GM12878 (cell line): ENCODE data around the gene PHF23. TPM values are rescaled to one million over a fixed set of nuclear protein-coding genes. Genes with fewer than 3 reads are reported as not detected.

Experiments
- ATAC-seq: fragments of 200-7000 bp; cut with Tn5 transposase; 3 replicates; pipeline ENCODE4 v1.9.1; 2020; ENCODE audit warnings: mild to moderate bottlenecking, moderate library complexity
- BruUV-seq: library from RNA; stranded (reverse); fragments of 400-500 nt; replicated peaks from 2 replicates; lab custom pipeline; 2021; lab: Mats Ljungman, UMichigan
- CTCF ChIA-PET: fragments of 300-600 bp; sonication (Branson Sonifier 250); formaldehyde crosslinking; extraction: SDS; loops from one replicate; lab custom pipeline; 2021; ENCODE audit warnings: inconsistent platforms; lab: Yijun Ruan, JAX
- POLR2A ChIA-PET: fragments of 350-600 bp; formaldehyde crosslinking; extraction: SDS; loops from one replicate; lab custom pipeline; 2021; ENCODE audit warnings: inconsistent platforms; lab: Charles Lee
- RAD21 ChIA-PET: fragments of 300-600 bp; sonication (Branson Sonifier 250); formaldehyde crosslinking; loops from one replicate; lab custom pipeline; 2023; ENCODE audit warnings: antibody characterized with exemption; ENCODE audit not compliant: unreplicated experiment; lab: Charles Lee
- SMC1A ChIA-PET: fragments of 300-600 bp; sonication (Branson Sonifier 250); formaldehyde crosslinking; loops from one replicate; lab custom pipeline; 2023; ENCODE audit not compliant: unreplicated experiment, uncharacterized antibody; lab: Charles Lee
- DNase-seq: peaks from one replicate; pipeline ENCODE4 v3.0.0-alpha.2; 2011; ENCODE audit warnings: low read depth, low spot score
- FAIRE-seq: peaks from 3 replicates; lab custom pipeline; 2011; peaks lifted over from hg19 to GRCh38; lab: Jason Lieb, UNC
- H2AFZ ChIP-seq: 2 replicates; pipeline ENCODE4 v1.6.0; 2011; ENCODE audit warnings: low read depth, low read length, control low read depth; ENCODE audit not compliant: control insufficient read depth
- H3K27ac ChIP-seq: 2 replicates; pipeline ENCODE4 v1.5.1; 2011; ENCODE audit warnings: control low read depth; ENCODE audit not compliant: control insufficient read depth, insufficient read depth
- H3K27me3 ChIP-seq, 2 experiments: replicated peaks in 1 of 2; 2 replicates each; pipeline versions ENCODE4 v1.6.0 to v1.6.1; 2011; ENCODE audit warnings: low read length in 1 of 2; ENCODE audit not compliant: control insufficient read depth in 2 of 2, insufficient read depth in 2 of 2
- H3K36me3 ChIP-seq, 2 experiments: 2 replicates each; pipeline ENCODE4 v1.5.1; 2011; ENCODE audit warnings: low read length in 1 of 2; ENCODE audit not compliant: control insufficient read depth in 2 of 2, insufficient read depth in 2 of 2
- H3K4me1 ChIP-seq: 2 replicates; pipeline ENCODE4 v1.6.1; 2011; ENCODE audit warnings: mild to moderate bottlenecking, low read length, moderate library complexity, mixed read lengths; ENCODE audit not compliant: control insufficient read depth, insufficient read depth
- H3K4me2 ChIP-seq: 2 replicates; pipeline ENCODE4 v1.6.0; 2011; ENCODE audit warnings: control low read depth; ENCODE audit not compliant: control insufficient read depth, insufficient read depth
- H3K4me3 ChIP-seq: fragments of 200-600 bp; sonication (generic); 2 replicates; pipeline ENCODE4 v1.5.1; 2016
- H3K79me2 ChIP-seq: 2 replicates; pipeline ENCODE4 v1.6.0; 2011; ENCODE audit warnings: low read length; ENCODE audit not compliant: control insufficient read depth, insufficient read depth
- H3K9ac ChIP-seq: 2 replicates; pipeline ENCODE4 v1.8.0; 2011; ENCODE audit warnings: low read length, control low read depth, mixed read lengths; ENCODE audit not compliant: control insufficient read depth, insufficient read depth
- H3K9me3 ChIP-seq: replicated peaks from 3 replicates; pipeline ENCODE4 v1.5.1; 2011; ENCODE audit warnings: mild to moderate bottlenecking, low read length; ENCODE audit not compliant: control insufficient read depth, insufficient read depth
- H4K20me1 ChIP-seq: 2 replicates; pipeline ENCODE4 v1.6.0; 2011; ENCODE audit not compliant: control insufficient read depth, insufficient read depth
- BHLHE40 ChIP-seq, 2 experiments: fragments of 450-650 bp in 1 of 2; IDR thresholded peaks; 2 replicates each; pipeline ENCODE4 v1.6.1; 2011 to 2017; ENCODE audit warnings: low read depth in 2 of 2, borderline replicate concordance in 1 of 2, improper control_type of control experiment in 1 of 2, low read length in 1 of 2, mild to moderate bottlenecking in 1 of 2
- CEBPB ChIP-seq, 2 experiments: fragments of 150-350 bp in 1 of 2; IDR thresholded peaks; 2 replicates each; pipeline ENCODE4 v1.6.1; 2012 to 2014; ENCODE audit warnings: low read depth in 2 of 2, low read length in 2 of 2, borderline replicate concordance in 1 of 2, inconsistent platforms in 1 of 2
- DPF2 ChIP-seq: fragments of 450-650 bp; IDR thresholded peaks from 2 replicates; pipeline ENCODE4 v1.6.1; 2017; ENCODE audit warnings: mild to moderate bottlenecking
- IKZF2 ChIP-seq, 2 experiments: fragments of 450-650 bp; IDR thresholded peaks; 2 replicates each; pipeline ENCODE4 v1.6.1; 2017; ENCODE audit warnings: mild to moderate bottlenecking in 2 of 2, moderate library complexity in 2 of 2
- MXI1 ChIP-seq: fragments of 150-350 bp; IDR thresholded peaks from 2 replicates; pipeline ENCODE4 v1.6.1; 2011; ENCODE audit warnings: low read depth, mild to moderate bottlenecking, inconsistent platforms, low read length, improper control_type of control experiment
- MYC ChIP-seq: IDR thresholded peaks from 2 replicates; pipeline ENCODE4 v1.6.1; 2011; ENCODE audit warnings: mild to moderate bottlenecking, low read length, moderate library complexity, inconsistent platforms; ENCODE audit not compliant: insufficient read depth, insufficient replicate concordance, insufficient read length, severe bottlenecking
- NFYB ChIP-seq: IDR thresholded peaks from 2 replicates; pipeline ENCODE4 v1.6.1; 2011; ENCODE audit warnings: low read depth, mild to moderate bottlenecking, low read length, improper control_type of control experiment, moderate library complexity; ENCODE audit not compliant: insufficient read depth
- PKNOX1 ChIP-seq: fragments of 450-650 bp; IDR thresholded peaks from 2 replicates; pipeline ENCODE4 v1.6.1; 2016; ENCODE audit warnings: mild to moderate bottlenecking
- POLR2A ChIP-seq: IDR thresholded peaks from 2 replicates; pipeline ENCODE4 v1.6.1; 2011; ENCODE audit warnings: low read depth, mild to moderate bottlenecking, low read length
- POLR2AphosphoS2 ChIP-seq: IDR thresholded peaks from 2 replicates; pipeline ENCODE4 v1.6.1; 2011; ENCODE audit warnings: low read depth, mild to moderate bottlenecking, low read length, improper control_type of control experiment, moderate library complexity
- SIN3A ChIP-seq: IDR thresholded peaks from 2 replicates; pipeline ENCODE4 v1.6.1; 2012; ENCODE audit warnings: low read depth, low read length, improper control_type of control experiment
- SP1 ChIP-seq: IDR thresholded peaks from one replicate; pipeline ENCODE4 v1.6.1; 2011; ENCODE audit warnings: low read depth, low read length
- STAT1 ChIP-seq: fragments of 450-650 bp; conservative IDR thresholded peaks from 2 replicates; pipeline ENCODE4 v1.6.1; 2014; ENCODE audit warnings: antibody characterized with exemption, mild to moderate bottlenecking
- ZBTB11 ChIP-seq: fragments of 450-650 bp; formaldehyde crosslinking; IDR thresholded peaks from 2 replicates; pipeline ENCODE4 v1.5.0; 2022; ENCODE audit warnings: mild to moderate bottlenecking, missing genetic modification characterization
- WGBS: methylation state at CpG from one replicate; pipeline ENCODE4 v1.1.6; 2016; ENCODE audit warnings: low lambda C conversion rate; ENCODE audit not compliant: insufficient replicate concordance, insufficient coverage; ENCODE audit errors: missing lambda C conversion rate; 5-methylcytosine and 5-hydroxymethylcytosine counted together
- in situ Hi-C: fragments of 300-500 bp; cut with MboI; formaldehyde crosslinking; loops from 9 replicates; pipeline ENCODE4 v1.14.3; 2018; ENCODE audit warnings: mixed read lengths
- intact Hi-C: fragments of 100-400 bp; cut with micrococcal nuclease; formaldehyde crosslinking; loops from one replicate; pipeline ENCODE4 v1.14.2; 2022; ENCODE audit not compliant: unreplicated experiment
- polyA plus RNA-seq, 11 experiments: library from polyadenylated mRNA; depleted of rRNA in 4 of 11; unstranded in 6 of 11; stranded (reverse) in 5 of 11; fragments of >200 nt; fragmentation: Nextera tagmentation in 4 of 11; fragmentation: Illumina TruSeq in 1 of 11; extraction: Ambion mirVana in 4 of 11; extraction: Trizol in 1 of 11; gene quantifications; 1 replicate in 1 of 11; 2 replicates in 10 of 11; pipeline versions ENCODE4 v1.2.1 to v1.2.3, GENCODE V29; 2011 to 2016; ENCODE audit warnings: inconsistent platforms in 2 of 11, missing spikeins in 2 of 11, low read depth in 1 of 11
- total RNA-seq, 4 experiments: library from RNA; depleted of rRNA in 3 of 4; stranded (reverse); fragments of >200 nt in 3 of 4; fragmentation: Illumina TruSeq in 1 of 4; extraction: Trizol in 1 of 4; gene quantifications; 2 replicates each; pipeline versions ENCODE4 v1.2.1 to v1.2.3, GENCODE V29; 2013 to 2021

PHF23 gene
- total and polyA plus RNA-seq, 10 of the 15 experiments (the other 5 are each of a cell fraction or from before 2014, with no cell fraction given) = 8.2 to 84.8 (median 32.6) TPM

GRCh38 chr17:7281074-7281952, 42.1 kb upstream of the PHF23 start, which contains the start of gene SLC2A4:
Gene SLC2A4 (plus strand): TSS chr17:7281718. CDS start chr17:7281935, 217 bp downstream.
- H3K27ac ChIP-seq = no peak within 1 kb of the TSS
- H3K79me2 ChIP-seq = no peaks in the 10 kb centered on the region
- BruUV-seq = no TSS peak
- H3K9ac ChIP-seq = no peak within 1 kb of the TSS; the same call in 1 of the 2 replicates
- intact Hi-C loops (loop anchor here (2.0 kb wide), 1 partner anchor 63 kb away; no protein-coding TSS in a partner anchor), in situ Hi-C loops (no loop called here)
- ChIA-PET SMC1A (interaction anchor here (0.5 to 3.3 kb wide), 5 partner anchors 15 to 79 kb away, joined by 3 to 17 read pairs (median 4); partner anchors contain the start of genes ACAP1 and TMEM95), POLR2A (interaction anchor here (0.7 to 1.7 kb wide), 2 partner anchors 15 to 73 kb away, joined by 4 to 6 read pairs; partner anchors contain the start of gene TMEM95), CTCF (interaction anchor here (0.7 to 10.3 kb wide), 10 partner anchors 15 to 406 kb away, joined by 3 to 102 read pairs (median 4); partner anchors contain the start of genes ACAP1, NEURL4 and TP53), RAD21 (interaction anchor here (0.6 to 2.3 kb wide), 4 partner anchors 15 to 407 kb away, joined by 3 to 11 read pairs (median 4); no protein-coding TSS in a partner anchor)
- peak within 1 kb of the TSS; percentile 82 for H2AFZ ChIP-seq
- no peaks in the 10 kb centered on the region; a peak in 2 of 4 replicates for H3K27me3 ChIP-seq
- whole genome bisulfite sequencing = 3% methylated on average over 71 of the region's 71 CpGs
- no peaks in the 10 kb centered on the region for H3K36me3 ChIP-seq
- H4K20me1 ChIP-seq = no peaks in the 10 kb centered on the region; the same call in 1 of the 2 replicates
- ATAC-seq (peak; percentile 88), DNase-seq (peak; percentile 41), FAIRE-seq (peak; percentile 71)
- H3K4me2 ChIP-seq = peak within 1 kb of the TSS; percentile 98
- H3K4me3 ChIP-seq = peak within 1 kb of the TSS; percentile 56
- H3K9me3 ChIP-seq = no peaks in the 10 kb centered on the region
- peaks cover 8% of the 10 kb centered on the region for H3K4me1 ChIP-seq
- TF ChIP-seq CEBPB (IDR thresholded peaks at IDR 0.05; ENCODE audit: borderline replicate concordance in 1 of 2, low read depth in 2 of 2, low read length in 2 of 2) (no peak), POLR2A (0 out of 2 replicates have a peak, but pooled peaks have one; percentile 28), IKZF2 (IDR thresholded peaks at IDR 0.05) (0 out of 4 replicates have a peak, but pooled peaks of 1 of the 2 experiments have one; percentile 6), POLR2AphosphoS2 (no peak), MYC (peak; percentile 49), BHLHE40 (IDR thresholded peaks at IDR 0.05; ENCODE audit: borderline replicate concordance in 1 of 2, low read depth in 2 of 2, low read length in 1 of 2) (peak in 1 of 2 experiments; percentile 49; a peak in 1 of 4 replicates), DPF2 (0 out of 2 replicates have a peak, but pooled peaks have one; percentile 4), NFYB (0 out of 2 replicates have a peak, but pooled peaks have one; percentile 29), STAT1 (no peak), SIN3A (peak; percentile 59; the same call in 1 of the 2 replicates), MXI1 (peak; percentile 89), PKNOX1 (peak; percentile 8; the same call in 1 of the 2 replicates), SP1 (peak; percentile 71), ZBTB11 (CRISPR knock-in tag) (no peak)
